MCF 10A (cell line): ENCODE data around the gene IFT20. TPM values are rescaled to one million over a fixed set of nuclear protein-coding genes. Genes with fewer than 3 reads are reported as not detected.

Source experiments
- BruUV-seq: library from RNA; stranded (reverse); fragments of 400-500 nt; replicated peaks from 2 replicates; lab custom pipeline; 2021; lab: Mats Ljungman, UMichigan
- CTCF ChIA-PET: fragments of 300-600 bp; sonication (Branson Sonifier 250); formaldehyde crosslinking; extraction: SDS; loops from one replicate; lab custom pipeline; 2021; ENCODE audit warnings: antibody characterized with exemption, inconsistent platforms; lab: Yijun Ruan, JAX
- POLR2A ChIA-PET: fragments of 300-600, 350-650 bp; sonication (Branson Sonifier 250); formaldehyde crosslinking; extraction: SDS; loops from one replicate; lab custom pipeline; 2020; ENCODE audit warnings: antibody characterized with exemption, inconsistent platforms; lab: Yijun Ruan, JAX
- DNase-seq: peaks from one replicate; pipeline ENCODE4 v3.0.0-alpha.2; 2018; ENCODE audit not compliant: unreplicated experiment
- H3K27ac Mint-ChIP-seq: one replicate; pipeline ENCODE4 v1.8.0; 2022; ENCODE audit warnings: mild to moderate bottlenecking, low read depth, mixed read lengths; ENCODE audit not compliant: unreplicated experiment
- H3K27me3 Mint-ChIP-seq: one replicate; pipeline ENCODE4 v1.8.0; 2022; ENCODE audit warnings: mixed read lengths; ENCODE audit not compliant: insufficient read depth, unreplicated experiment
- H3K36me3 Mint-ChIP-seq: one replicate; pipeline ENCODE4 v1.8.0; 2022; ENCODE audit warnings: mild to moderate bottlenecking, moderate library complexity, mixed read lengths; ENCODE audit not compliant: insufficient read depth, unreplicated experiment
- H3K4me1 Mint-ChIP-seq: one replicate; pipeline ENCODE4 v1.8.0; 2022; ENCODE audit warnings: mixed read lengths; ENCODE audit not compliant: insufficient read depth, unreplicated experiment
- H3K4me3 Mint-ChIP-seq: one replicate; pipeline ENCODE4 v1.8.0; 2022; ENCODE audit warnings: mild to moderate bottlenecking, moderate library complexity, mixed read lengths; ENCODE audit not compliant: unreplicated experiment
- H3K9me3 Mint-ChIP-seq: one replicate; pipeline ENCODE4 v1.8.0; 2022; ENCODE audit warnings: mixed read lengths; ENCODE audit not compliant: unreplicated experiment
- CTCF ChIP-seq: fragments of 200-600 bp; IDR thresholded peaks from one replicate; pipeline ENCODE4 v1.8.0; 2022; ENCODE audit warnings: antibody characterized with exemption, mild to moderate bottlenecking; ENCODE audit not compliant: unreplicated experiment
- intact Hi-C: fragments of 100-400 bp; cut with micrococcal nuclease; formaldehyde crosslinking; loops from 2 replicates; pipeline ENCODE4 v1.14.1; 2022
- total RNA-seq: library from RNA; stranded (reverse); gene quantifications from 2 replicates; pipeline ENCODE4 v1.2.3, GENCODE V29; 2022

IFT20 gene
- total RNA-seq, 1 experiment from 2014 or later = 29.3 TPM

GRCh38 chr17:28338056-28338768 is 2.9 kb upstream of the IFT20 start:
- intact Hi-C loops = loop anchor here (5.0 to 10.0 kb wide), 4 partner anchors 79 to 207 kb away; no protein-coding TSS in a partner anchor
- H3K4me1 Mint-ChIP-seq = peaks cover 36% of the 10 kb centered on the region
- TF ChIP-seq CTCF = no peak
- POLR2A ChIA-PET = interaction anchor here (0.7 to 2.1 kb wide), 4 partner anchors 8 to 45 kb away, joined by 3 to 13 read pairs (median 9); partner anchors contain the start of gene POLDIP2
- H3K9me3 Mint-ChIP-seq = no peaks in the 10 kb centered on the region
- peak overlapping the region; percentile 96 for H3K4me3 Mint-ChIP-seq
- DNase-seq = peak; percentile 65
- H3K27ac Mint-ChIP-seq = peak overlapping the region; percentile 97
- CTCF ChIA-PET = interaction anchor here (0.6 to 2.6 kb wide), 9 partner anchors 8 to 154 kb away, joined by 3 to 13 read pairs (median 4); no protein-coding TSS in a partner anchor
- no TSS peak for BruUV-seq
- H3K27me3 Mint-ChIP-seq = no peaks in the 10 kb centered on the region
- H3K36me3 Mint-ChIP-seq = peaks cover 39% of the 10 kb centered on the region

GRCh38 chr17:28335959-28336871 is 943 bp upstream of the IFT20 start:
- ChIA-PET POLR2A (interaction anchor here (0.7 to 4.2 kb wide), 35 partner anchors 10 to 1041 kb away, joined by 3 to 107 read pairs (median 5); partner anchors contain the start of genes ALDOC, PIGS, POLDIP2 and RPL23A), CTCF (interaction anchor here (0.8 to 1.8 kb wide), 11 partner anchors 10 to 681 kb away, joined by 3 to 6 read pairs (median 4); no protein-coding TSS in a partner anchor)
- no peak for TF ChIP-seq CTCF
- H3K9me3 Mint-ChIP-seq = no peaks in the 10 kb centered on the region
- H3K27me3 Mint-ChIP-seq = no peaks in the 10 kb centered on the region
- peaks cover 29% of the 10 kb centered on the region for H3K36me3 Mint-ChIP-seq
- TSS peak; percentile 51 for BruUV-seq
- DNase-seq = peak; percentile 86
- H3K27ac Mint-ChIP-seq = peak overlapping the region; percentile 97
- H3K4me1 Mint-ChIP-seq = peaks cover 41% of the 10 kb centered on the region
- peak overlapping the region; percentile 96 for H3K4me3 Mint-ChIP-seq
- intact Hi-C loops = loop anchor here (5.0 to 10.0 kb wide), 4 partner anchors 81 to 209 kb away; no protein-coding TSS in a partner anchor

GRCh38 chr17:28334666-28335200 is 539 bp downstream of the IFT20 start:
- peak overlapping the region; percentile 96 for H3K4me3 Mint-ChIP-seq
- ChIA-PET CTCF (interaction anchor here (0.6 to 2.4 kb wide), 12 partner anchors 23 to 680 kb away, joined by 3 to 10 read pairs (median 3); partner anchors contain the start of gene POLDIP2), POLR2A (interaction anchor here (0.6 to 4.2 kb wide), 24 partner anchors 9 to 1902 kb away, joined by 3 to 107 read pairs (median 6); partner anchors contain the start of genes ALDOC, PIGS, POLDIP2 and SDF2)
- TSS peak; percentile 33 for BruUV-seq
- no peak for TF ChIP-seq CTCF
- intact Hi-C loops = loop anchor here (5.0 to 10.0 kb wide), 4 partner anchors 83 to 210 kb away; no protein-coding TSS in a partner anchor
- H3K27ac Mint-ChIP-seq = peak overlapping the region; percentile 97
- H3K36me3 Mint-ChIP-seq = peaks cover 26% of the 10 kb centered on the region
- no peaks in the 10 kb centered on the region for H3K9me3 Mint-ChIP-seq
- peaks cover 41% of the 10 kb centered on the region for H3K4me1 Mint-ChIP-seq
- no peak for DNase-seq
- H3K27me3 Mint-ChIP-seq = no peaks in the 10 kb centered on the region
